Activated CD8-positive, alpha-beta memory T cell treated with anti-CD3 and anti-CD28 coated beads, Interleukin-2, amount 50 U/mL, for 24 hours (primary cell): ENCODE results near the gene LGALS12.

ENCODE experiments used
- DNase-seq: peaks from one replicate; pipeline ENCODE4 v3.0.0-alpha.2; 2020; ENCODE audit errors: extremely low read depth

LGALS12 gene, protein sequence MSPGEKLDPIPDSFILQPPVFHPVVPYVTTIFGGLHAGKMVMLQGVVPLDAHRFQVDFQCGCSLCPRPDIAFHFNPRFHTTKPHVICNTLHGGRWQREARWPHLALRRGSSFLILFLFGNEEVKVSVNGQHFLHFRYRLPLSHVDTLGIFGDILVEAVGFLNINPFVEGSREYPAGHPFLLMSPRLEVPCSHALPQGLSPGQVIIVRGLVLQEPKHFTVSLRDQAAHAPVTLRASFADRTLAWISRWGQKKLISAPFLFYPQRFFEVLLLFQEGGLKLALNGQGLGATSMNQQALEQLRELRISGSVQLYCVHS

GRCh38 chr11:63505857-63506528 lies at the start of gene LGALS12:
Gene LGALS12 (plus strand): TSS chr11:63506084. CDS start chr11:63506459, 375 bp downstream.
- no peak for DNase-seq

GRCh38 chr11:63459586-63459985 lies 46.3 kb upstream of the LGALS12 start:
- no peak for DNase-seq

- no peak for DNase-seq
Measured at GRCh38 chr11:63462137-63462536, 43.7 kb upstream of the LGALS12 start.

GRCh38 chr11:63470311-63470710 lies 35.6 kb upstream of the LGALS12 start:
- DNase-seq, result no peak

GRCh38 chr11:63472372-63472771 lies 33.5 kb upstream of the LGALS12 start:
- no peak for DNase-seq

GRCh38 chr11:63476618-63477017 lies 29.3 kb upstream of the LGALS12 start:
- no peak for DNase-seq

GRCh38 chr11:63478896-63479295 lies 27.0 kb upstream of the LGALS12 start:
- DNase-seq, result peak; percentile 3

GRCh38 chr11:63480039-63480438 lies 25.8 kb upstream of the LGALS12 start:
- no peak for DNase-seq

GRCh38 chr11:63485777-63486176 lies 20.1 kb upstream of the LGALS12 start:
- DNase-seq, result no peak

GRCh38 chr11:63488789-63489188 lies 17.1 kb upstream of the LGALS12 start:
- DNase-seq, result no peak

DNA sequence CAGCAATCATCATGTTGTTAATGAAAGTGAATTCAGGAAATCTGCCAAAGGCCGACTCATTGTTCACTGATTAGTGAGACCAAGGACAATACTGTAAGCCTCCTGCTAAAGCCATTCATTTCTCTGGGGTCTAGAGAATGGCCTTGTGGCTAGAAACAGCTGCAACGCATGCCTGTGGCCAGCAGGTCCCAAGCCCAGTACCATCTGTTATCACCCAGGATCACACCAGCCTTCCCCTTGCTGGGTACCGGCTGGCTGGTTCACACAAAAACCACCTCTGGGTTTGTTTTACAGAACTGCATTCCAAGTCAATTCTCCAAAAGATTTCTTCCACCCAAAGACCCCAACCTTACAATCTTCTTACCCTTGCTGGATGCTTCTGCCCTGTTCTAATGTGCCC lies 16.0 kb upstream of the LGALS12 start:
- DNase-seq, result no peak

- no peak for DNase-seq
Measured at GRCh38 chr11:63490551-63491239, 15.2 kb upstream of the LGALS12 start, which contains the start of gene PLAAT5. Gene PLAAT5 (minus strand): TSS chr11:63491167. CDS start chr11:63491034, 133 bp downstream.

DNA sequence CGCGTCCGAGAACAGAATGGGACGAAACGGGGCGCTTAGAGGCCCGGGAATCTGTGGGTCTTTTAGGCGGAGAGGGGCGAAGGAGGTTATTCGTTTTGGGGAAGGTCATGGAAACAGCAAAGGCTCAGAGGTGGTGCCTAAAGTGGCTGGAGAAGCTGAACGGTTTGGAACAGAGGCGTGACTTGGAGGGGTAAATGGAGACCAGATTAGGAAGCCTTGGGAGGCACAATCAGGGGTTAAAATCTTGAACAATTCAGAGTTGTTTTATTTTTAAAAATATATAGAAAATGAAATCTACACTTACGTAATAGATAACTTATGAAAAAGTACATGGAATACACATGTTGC lies 14.7 kb upstream of the LGALS12 start:
- DNase-seq, result no peak

- DNase-seq, result no peak
Measured at GRCh38 chr11:63491636-63492372, 14.1 kb upstream of the LGALS12 start.

- DNase-seq, result no peak
Measured at GRCh38 chr11:63492441-63492840, 13.4 kb upstream of the LGALS12 start.

DNA sequence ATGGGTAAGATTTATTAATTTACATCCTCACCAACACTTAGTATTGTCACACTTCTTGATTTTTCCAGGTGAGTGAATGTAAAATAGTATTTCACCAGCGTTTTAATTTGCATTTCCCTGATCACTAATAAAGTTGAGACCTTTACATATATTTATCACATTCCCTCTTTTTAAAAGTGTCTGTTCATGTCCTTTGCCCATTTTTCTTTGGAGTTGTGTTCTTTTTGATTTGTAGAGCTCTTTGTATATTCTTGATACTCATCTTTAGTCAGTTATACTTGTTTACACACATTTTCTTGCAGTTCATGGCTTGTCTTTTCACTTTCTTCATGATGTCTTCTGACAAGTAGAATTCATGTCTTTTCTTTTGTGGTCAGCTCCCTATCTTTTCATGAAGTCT lies 12.8 kb upstream of the LGALS12 start:
- DNase-seq, result no peak

DNA sequence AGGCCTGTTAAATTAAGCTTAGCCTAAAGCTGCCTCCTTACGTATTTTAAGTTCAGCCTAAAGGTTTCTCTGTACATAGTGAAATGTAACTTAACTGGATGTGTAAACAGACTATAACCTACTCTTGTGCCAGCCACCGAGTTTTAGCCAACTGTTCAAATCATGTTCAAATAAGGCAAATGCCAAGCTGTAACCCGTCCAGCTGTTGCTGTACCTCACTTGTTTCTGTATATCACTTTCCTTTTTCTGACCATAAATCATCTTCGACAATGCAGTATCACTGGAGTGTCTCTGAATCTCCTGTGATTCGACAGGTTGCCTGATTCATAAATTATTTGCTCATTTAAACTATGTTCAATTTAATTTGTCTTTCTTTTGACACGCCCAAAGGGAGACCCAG lies 10.9 kb upstream of the LGALS12 start:
- DNase-seq, result no peak

GRCh38 chr11:63499874-63500273 lies 6.0 kb upstream of the LGALS12 start:
- DNase-seq, result no peak

- DNase-seq, result no peak
Measured at GRCh38 chr11:63501236-63501635, 4.6 kb upstream of the LGALS12 start.

GRCh38 chr11:63502252-63502820 lies 3.5 kb upstream of the LGALS12 start:
- no peak for DNase-seq

- DNase-seq, result no peak
Measured at GRCh38 chr11:63503492-63503891, 2.4 kb upstream of the LGALS12 start.

GRCh38 chr11:63504054-63504453 lies 1.8 kb upstream of the LGALS12 start:
- no peak for DNase-seq
